Pulmonary artery endothelial cell (primary cell): ENCODE results near the gene PDCD6IP. TPM values are rescaled to one million over a fixed set of nuclear protein-coding genes. Genes with fewer than 3 reads are reported as not detected.
"Not testable (repeated sequence)": the region's sequence is repeated elsewhere in the genome, so short reads cannot be mapped to it uniquely, and the experiment has no call there.

ENCODE experiments used
- DNase-seq: peaks from one replicate; pipeline ENCODE4 v3.0.0-alpha.2; 2011; ENCODE audit warnings: low read depth, low spot score
- total RNA-seq: library from RNA; depleted of rRNA; stranded (reverse); fragments of >200 nt; gene quantifications from 2 replicates; pipeline ENCODE4 v1.2.3, GENCODE V29; 2014

PDCD6IP gene
- total RNA-seq = 136 and 170 TPM in 2 replicates

- DNase-seq = peak; percentile 77
Measured at GRCh38 chr3:33798418-33799201, at the start of gene PDCD6IP. Gene PDCD6IP (plus strand): TSS chr3:33798630. CDS start chr3:33798729, 99 bp downstream.

GRCh38 chr3:33749546-33750210, 48.8 kb upstream of the PDCD6IP start:
- DNase-seq = no peak

GRCh38 chr3:33750211-33750548, 48.2 kb upstream of the PDCD6IP start:
- DNase-seq = no peak

GRCh38 chr3:33751336-33751735, 47.1 kb upstream of the PDCD6IP start:
- DNase-seq = no peak

- not testable (repeated sequence) for DNase-seq
Measured at GRCh38 chr3:33754391-33754790, 44.0 kb upstream of the PDCD6IP start.

GRCh38 chr3:33758281-33758680, 40.1 kb upstream of the PDCD6IP start:
- no peak for DNase-seq

- no peak for DNase-seq
Measured at GRCh38 chr3:33758864-33759263, 39.6 kb upstream of the PDCD6IP start.

- DNase-seq = no peak
Measured at GRCh38 chr3:33768578-33769330, 29.7 kb upstream of the PDCD6IP start.

GRCh38 chr3:33773637-33774036, 24.8 kb upstream of the PDCD6IP start:
- no peak for DNase-seq

- DNase-seq = no peak
Measured at GRCh38 chr3:33775363-33775762, 23.1 kb upstream of the PDCD6IP start.

GRCh38 chr3:33777996-33778395, 20.4 kb upstream of the PDCD6IP start:
- DNase-seq = no peak

- DNase-seq = no peak
Measured at GRCh38 chr3:33779751-33780150, 18.7 kb upstream of the PDCD6IP start.

GRCh38 chr3:33781413-33781812, 17.0 kb upstream of the PDCD6IP start:
- DNase-seq = not testable (repeated sequence)

GRCh38 chr3:33786565-33787327, 11.7 kb upstream of the PDCD6IP start:
- no peak for DNase-seq

GRCh38 chr3:33787328-33788009, 11.0 kb upstream of the PDCD6IP start:
- DNase-seq = no peak

GRCh38 chr3:33789183-33789954, 9.1 kb upstream of the PDCD6IP start:
- DNase-seq = no peak

GRCh38 chr3:33790091-33790490, 8.3 kb upstream of the PDCD6IP start:
- no peak for DNase-seq

GRCh38 chr3:33791477-33792166, 6.8 kb upstream of the PDCD6IP start:
- DNase-seq = no peak

GRCh38 chr3:33792167-33792892, 6.1 kb upstream of the PDCD6IP start:
- no peak for DNase-seq
